ENCODE results near the gene BTBD8. TPM values are rescaled to one million over a fixed set of nuclear protein-coding genes. Genes with fewer than 3 reads are reported as not detected.

The BTBD8 gene
- total and polyA plus RNA-seq, 2 of the 4 experiments (the other 2 are of a cell fraction): 0.94 to 2.0 TPM

GRCh38 chr1:92108631-92109030 is 28.5 kb downstream of the BTBD8 start:
- Histone ChIP-seq H2AK5ac (ENCODE audit: low read depth, low read length) (no peak overlapping the region), H4K8ac (ENCODE audit: low read depth in 2 of 2, low read length in 2 of 2) (no peak overlapping the region), H3K14ac (replicated peaks; ENCODE audit: low read depth, low read length) (no peak overlapping the region), H3K9ac (ENCODE audit: low read depth, low read length) (no peak overlapping the region), H2BK5ac (ENCODE audit: low read depth, low read length, poor library complexity, severe bottlenecking) (no peak overlapping the region), H2AK9ac (replicated peaks; ENCODE audit: low read depth, low read length, poor library complexity) (no peak overlapping the region), H3K56ac (ENCODE audit: extremely low read depth, insufficient read depth, low read length) (no peak overlapping the region), H3K27me3 (ENCODE audit: control insufficient read depth, insufficient read depth, low read length) (no peaks in the 10 kb centered on the region), H4K5ac (ENCODE audit: low read depth, low read length) (no peak overlapping the region), H4K91ac (ENCODE audit: insufficient read depth, low read depth, low read length) (no peak overlapping the region), H2BK120ac (ENCODE audit: low read depth, low read length) (no peak overlapping the region), H3K18ac (ENCODE audit: low read depth, low read length) (no peak overlapping the region), H2BK20ac (ENCODE audit: low read depth, low read length) (no peak overlapping the region), H3K23ac (ENCODE audit: low read depth, low read length) (no peak overlapping the region), H3K9me3 (ENCODE audit: control insufficient read depth, insufficient read depth, low read length) (no peaks in the 10 kb centered on the region), H3K27ac (ENCODE audit: insufficient read depth, low read length) (no peak overlapping the region), H2BK15ac (ENCODE audit: low read depth, low read length) (no peak overlapping the region), H3K4me3 (ENCODE audit: insufficient read depth, low read depth, low read length) (no peak overlapping the region), H3K36me3 (ENCODE audit: control insufficient read depth, insufficient read depth, low read length) (peaks cover 4% of the 10 kb centered on the region; the same call in 1 of the 2 replicates), H3K4me1 (ENCODE audit: control insufficient read depth, insufficient read depth, low read length) (no peaks in the 10 kb centered on the region), H3K4ac (ENCODE audit: low read depth, low read length) (no peak overlapping the region), H3K4me2 (ENCODE audit: low read depth, low read length) (no peak overlapping the region), H3K79me1 (ENCODE audit: low read depth in 1 of 2, low read length in 2 of 2) (no peaks in the 10 kb centered on the region), H3K9me1 (ENCODE audit: insufficient read depth, low read length) (no peaks in the 10 kb centered on the region), H4K20me1 (ENCODE audit: insufficient read depth, low read length) (no peaks in the 10 kb centered on the region), H2AFZ (replicated peaks; ENCODE audit: low read length, poor library complexity) (no peak overlapping the region)
- ChIA-PET POLR2A (ENCODE audit: unreplicated experiment) (no interaction called here), CTCF (no interaction called here)
- ATAC-seq (ENCODE audit: low read depth) (no peak), DNase-seq (no peak)
- in situ Hi-C loops (cut with MboI; ENCODE audit: low sequenced_read_pairs): no loop called here
- no peak for TF ChIP-seq CHD1 (IDR thresholded peaks at IDR 0.05; ENCODE audit: low read depth, low read length)
- no peak for TF ChIP-seq RFX5 (IDR thresholded peaks at IDR 0.05; ENCODE audit: low read depth, low read length)
- no peak for TF ChIP-seq MXI1 (IDR thresholded peaks at IDR 0.05; ENCODE audit: borderline replicate concordance, low read depth, low read length)
- no peak for TF ChIP-seq SMC3 (IDR thresholded peaks at IDR 0.05; ENCODE audit: low read depth, low read length)
- no peak for TF ChIP-seq RAD21 (IDR thresholded peaks at IDR 0.05; ENCODE audit: low read length)
- TF ChIP-seq RCOR1 (IDR thresholded peaks at IDR 0.05; ENCODE audit: insufficient replicate concordance, low read length): no peak
- TF ChIP-seq MAFK (IDR thresholded peaks at IDR 0.05; ENCODE audit: low read depth, low read length): no peak
- TF ChIP-seq BHLHE40 (IDR thresholded peaks at IDR 0.05; ENCODE audit: low read depth, low read length): no peak
- intact Hi-C loops (cut with micrococcal nuclease): no loop called here
- no CpG with 5 or more reads among the region's 2 CpGs for WGBS, 2 experiments (ENCODE audit: extremely low coverage in 2 of 2, insufficient read length in 1 of 2)
- dilution Hi-C loops (cut with HindIII; ENCODE audit: low sequenced_read_pairs, unreplicated experiment): no loop called here
- BruUV-seq (replicated peaks): no TSS peak

Measured in IMR-90 (cell line).